Islet precursor cell (in vitro differentiated cells): ENCODE results near the gene FAM24B.

Experiments
- DNase-seq: peaks from one replicate; pipeline ENCODE4 v3.0.0-alpha.2; 2018

The FAM24B gene

GRCh38 chr10:122821808-122822207, 57.6 kb downstream of the FAM24B start:
- no peak for DNase-seq

DNA sequence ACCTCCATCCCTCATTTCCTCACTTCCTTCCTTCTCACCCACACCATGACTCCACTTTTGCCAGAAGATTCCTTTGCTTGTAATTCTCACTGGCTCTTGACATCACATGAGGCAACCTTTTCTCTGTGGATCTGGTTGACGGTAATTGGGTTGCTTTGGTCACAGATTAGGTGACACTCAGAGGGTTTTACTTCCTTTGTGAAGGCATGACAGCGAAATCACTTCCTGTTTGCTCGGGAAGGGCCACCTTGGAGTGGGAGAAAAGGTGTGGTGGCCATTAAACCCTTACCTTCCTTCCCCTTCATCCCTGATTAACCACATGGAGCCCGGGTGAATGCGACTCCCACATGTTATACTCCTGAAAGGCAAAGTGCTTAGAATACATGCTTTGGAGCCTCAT, 63.9 kb downstream of the FAM24B start:
- no peak for DNase-seq

DNA sequence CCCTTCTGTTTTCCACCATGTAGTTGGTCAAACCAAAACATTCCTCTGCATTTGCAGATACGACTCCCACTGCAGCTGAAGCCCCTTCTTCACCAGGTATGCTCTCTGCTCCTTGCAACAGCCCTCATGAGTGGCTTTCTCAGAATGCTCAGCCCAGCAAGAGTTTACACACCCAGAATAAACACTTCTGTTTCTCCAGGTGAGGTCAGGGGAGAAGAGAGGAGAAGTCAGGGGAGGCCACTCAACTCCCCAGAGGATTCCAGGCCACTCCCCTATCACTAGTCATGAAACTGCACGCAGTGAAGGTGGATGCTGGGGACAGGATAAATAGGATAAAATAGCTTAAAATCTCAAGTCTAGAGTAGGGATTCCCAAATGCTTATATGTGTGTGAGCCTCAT, 64.9 kb downstream of the FAM24B start:
- DNase-seq: no peak

DNA sequence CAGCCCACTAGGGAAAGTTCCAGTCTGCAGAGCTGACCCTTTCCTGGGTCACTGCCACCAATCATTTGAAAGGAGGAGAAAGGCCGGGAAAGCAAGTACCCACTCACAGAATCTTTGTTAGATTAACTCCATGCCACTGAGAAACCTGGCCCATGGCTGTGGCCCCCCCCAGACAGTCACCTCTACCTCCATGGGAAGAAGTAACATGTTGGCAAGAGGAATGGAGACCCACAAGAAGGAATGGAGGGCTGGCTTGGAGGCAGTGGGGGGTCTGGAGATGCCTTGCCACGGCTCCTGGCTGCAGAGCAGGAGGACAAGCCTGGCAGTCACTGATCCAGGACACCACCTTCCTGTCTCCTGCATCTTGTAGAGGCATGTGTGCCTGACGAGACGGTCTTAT, 66.6 kb downstream of the FAM24B start:
- no peak for DNase-seq

- DNase-seq: no peak
Observed at GRCh38 chr10:122802282-122802681, 77.1 kb downstream of the FAM24B start.
